Measurements from ENCODE around the gene FTO. TPM values are rescaled to one million over a fixed set of nuclear protein-coding genes. Genes with fewer than 3 reads are reported as not detected.

Gene FTO
- total and polyA plus RNA-seq, 2 of the 13 experiments (the other 11 are each of a cell fraction or from before 2014, with no cell fraction given) = 41.6 to 55.8 TPM

DNA sequence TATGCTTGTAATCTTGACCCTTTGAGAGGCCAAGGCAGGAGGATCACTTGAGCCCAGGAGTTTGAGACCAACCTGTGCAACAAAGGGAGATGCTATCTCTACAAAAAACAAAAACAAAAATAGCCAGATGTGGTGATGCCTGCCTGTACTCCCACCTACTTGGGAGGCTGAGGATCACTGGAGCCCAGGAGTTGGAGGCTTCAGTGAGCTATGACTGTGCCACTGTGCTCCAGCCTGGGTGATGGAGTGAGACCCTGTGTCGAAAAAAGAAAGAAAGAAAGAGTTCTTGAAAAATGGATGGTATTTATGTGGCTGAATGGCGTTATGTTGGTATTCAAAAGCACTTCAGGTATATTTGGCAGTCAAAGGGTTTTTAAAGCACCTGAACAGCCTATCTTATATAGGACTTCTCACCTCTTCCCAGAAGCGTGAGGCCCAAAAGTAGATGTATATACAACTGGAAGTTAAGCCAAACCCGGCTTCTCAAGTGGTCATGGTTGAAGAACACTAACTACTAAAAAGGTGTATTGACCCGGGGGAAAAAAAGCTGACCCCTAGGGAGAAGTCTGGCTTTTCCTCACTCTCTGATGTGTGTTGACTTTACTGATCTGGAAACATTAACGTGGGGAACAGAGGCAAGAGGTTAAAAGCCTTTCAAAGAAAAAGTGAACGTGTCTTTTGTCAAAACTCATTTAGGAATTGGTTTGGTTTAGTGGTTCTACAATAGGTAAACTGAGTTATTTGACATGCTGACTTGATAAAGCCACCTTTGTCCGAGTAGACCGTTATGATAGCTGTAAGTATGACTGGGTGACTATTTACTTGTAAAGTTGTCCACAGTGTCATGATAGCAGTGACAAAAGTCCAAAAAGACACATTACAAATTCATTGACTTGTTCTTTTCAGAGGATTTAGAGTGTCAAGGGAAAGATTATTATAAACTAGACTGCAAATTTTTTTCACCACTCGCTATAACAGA is 399.2 kb downstream of the FTO start (continued):
- no peak for TF ChIP-seq RARG (CRISPR knock-in tag; IDR thresholded peaks at IDR 0.05; ENCODE audit: low read depth)
- TF ChIP-seq RNF2 (conservative IDR thresholded peaks at IDR 0.05; ENCODE audit: low read depth) = no peak
- no peak for TF ChIP-seq TBP (CRISPR knock-in tag; IDR thresholded peaks at IDR 0.05)
- peak; percentile 65; the same call in 1 of the 2 replicates for TF ChIP-seq MBD4 (IDR thresholded peaks at IDR 0.05; ENCODE audit: borderline replicate concordance, low read length)
- TF ChIP-seq, protein P1, sequence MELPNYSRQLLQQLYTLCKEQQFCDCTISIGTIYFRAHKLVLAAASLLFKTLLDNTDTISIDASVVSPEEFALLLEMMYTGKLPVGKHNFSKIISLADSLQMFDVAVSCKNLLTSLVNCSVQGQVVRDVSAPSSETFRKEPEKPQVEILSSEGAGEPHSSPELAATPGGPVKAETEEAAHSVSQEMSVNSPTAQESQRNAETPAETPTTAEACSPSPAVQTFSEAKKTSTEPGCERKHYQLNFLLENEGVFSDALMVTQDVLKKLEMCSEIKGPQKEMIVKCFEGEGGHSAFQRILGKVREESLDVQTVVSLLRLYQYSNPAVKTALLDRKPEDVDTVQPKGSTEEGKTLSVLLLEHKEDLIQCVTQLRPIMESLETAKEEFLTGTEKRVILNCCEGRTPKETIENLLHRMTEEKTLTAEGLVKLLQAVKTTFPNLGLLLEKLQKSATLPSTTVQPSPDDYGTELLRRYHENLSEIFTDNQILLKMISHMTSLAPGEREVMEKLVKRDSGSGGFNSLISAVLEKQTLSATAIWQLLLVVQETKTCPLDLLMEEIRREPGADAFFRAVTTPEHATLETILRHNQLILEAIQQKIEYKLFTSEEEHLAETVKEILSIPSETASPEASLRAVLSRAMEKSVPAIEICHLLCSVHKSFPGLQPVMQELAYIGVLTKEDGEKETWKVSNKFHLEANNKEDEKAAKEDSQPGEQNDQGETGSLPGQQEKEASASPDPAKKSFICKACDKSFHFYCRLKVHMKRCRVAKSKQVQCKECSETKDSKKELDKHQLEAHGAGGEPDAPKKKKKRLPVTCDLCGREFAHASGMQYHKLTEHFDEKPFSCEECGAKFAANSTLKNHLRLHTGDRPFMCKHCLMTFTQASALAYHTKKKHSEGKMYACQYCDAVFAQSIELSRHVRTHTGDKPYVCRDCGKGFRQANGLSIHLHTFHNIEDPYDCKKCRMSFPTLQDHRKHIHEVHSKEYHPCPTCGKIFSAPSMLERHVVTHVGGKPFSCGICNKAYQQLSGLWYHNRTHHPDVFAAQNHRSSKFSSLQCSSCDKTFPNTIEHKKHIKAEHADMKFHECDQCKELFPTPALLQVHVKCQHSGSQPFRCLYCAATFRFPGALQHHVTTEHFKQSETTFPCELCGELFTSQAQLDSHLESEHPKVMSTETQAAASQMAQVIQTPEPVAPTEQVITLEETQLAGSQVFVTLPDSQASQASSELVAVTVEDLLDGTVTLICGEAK (IDR thresholded peaks at IDR 0.05) = no peak
- TF ChIP-seq, protein P1 (CRISPR knock-in tag; IDR thresholded peaks at IDR 0.05) = no peak; the same call in 1 of the 2 replicates
- TF ChIP-seq, protein P2, sequence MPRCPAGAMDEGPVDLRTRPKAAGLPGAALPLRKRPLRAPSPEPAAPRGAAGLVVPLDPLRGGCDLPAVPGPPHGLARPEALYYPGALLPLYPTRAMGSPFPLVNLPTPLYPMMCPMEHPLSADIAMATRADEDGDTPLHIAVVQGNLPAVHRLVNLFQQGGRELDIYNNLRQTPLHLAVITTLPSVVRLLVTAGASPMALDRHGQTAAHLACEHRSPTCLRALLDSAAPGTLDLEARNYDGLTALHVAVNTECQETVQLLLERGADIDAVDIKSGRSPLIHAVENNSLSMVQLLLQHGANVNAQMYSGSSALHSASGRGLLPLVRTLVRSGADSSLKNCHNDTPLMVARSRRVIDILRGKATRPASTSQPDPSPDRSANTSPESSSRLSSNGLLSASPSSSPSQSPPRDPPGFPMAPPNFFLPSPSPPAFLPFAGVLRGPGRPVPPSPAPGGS (CRISPR knock-in tag; IDR thresholded peaks at IDR 0.05) = no peak
- TF ChIP-seq NCOA2 (CRISPR knock-in tag; IDR thresholded peaks at IDR 0.05) = peak; percentile 91
- TF ChIP-seq, protein P3, sequence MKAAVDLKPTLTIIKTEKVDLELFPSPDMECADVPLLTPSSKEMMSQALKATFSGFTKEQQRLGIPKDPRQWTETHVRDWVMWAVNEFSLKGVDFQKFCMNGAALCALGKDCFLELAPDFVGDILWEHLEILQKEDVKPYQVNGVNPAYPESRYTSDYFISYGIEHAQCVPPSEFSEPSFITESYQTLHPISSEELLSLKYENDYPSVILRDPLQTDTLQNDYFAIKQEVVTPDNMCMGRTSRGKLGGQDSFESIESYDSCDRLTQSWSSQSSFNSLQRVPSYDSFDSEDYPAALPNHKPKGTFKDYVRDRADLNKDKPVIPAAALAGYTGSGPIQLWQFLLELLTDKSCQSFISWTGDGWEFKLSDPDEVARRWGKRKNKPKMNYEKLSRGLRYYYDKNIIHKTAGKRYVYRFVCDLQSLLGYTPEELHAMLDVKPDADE (CRISPR knock-in tag; IDR thresholded peaks at IDR 0.05) = no peak
- no peak for TF ChIP-seq CEBPB (IDR thresholded peaks at IDR 0.05; ENCODE audit: borderline replicate concordance, low read depth, low read length)
- TF ChIP-seq ZNF607 (CRISPR knock-in tag; IDR thresholded peaks at IDR 0.05; ENCODE audit: borderline replicate concordance) = no peak
- TF ChIP-seq, protein P4, sequence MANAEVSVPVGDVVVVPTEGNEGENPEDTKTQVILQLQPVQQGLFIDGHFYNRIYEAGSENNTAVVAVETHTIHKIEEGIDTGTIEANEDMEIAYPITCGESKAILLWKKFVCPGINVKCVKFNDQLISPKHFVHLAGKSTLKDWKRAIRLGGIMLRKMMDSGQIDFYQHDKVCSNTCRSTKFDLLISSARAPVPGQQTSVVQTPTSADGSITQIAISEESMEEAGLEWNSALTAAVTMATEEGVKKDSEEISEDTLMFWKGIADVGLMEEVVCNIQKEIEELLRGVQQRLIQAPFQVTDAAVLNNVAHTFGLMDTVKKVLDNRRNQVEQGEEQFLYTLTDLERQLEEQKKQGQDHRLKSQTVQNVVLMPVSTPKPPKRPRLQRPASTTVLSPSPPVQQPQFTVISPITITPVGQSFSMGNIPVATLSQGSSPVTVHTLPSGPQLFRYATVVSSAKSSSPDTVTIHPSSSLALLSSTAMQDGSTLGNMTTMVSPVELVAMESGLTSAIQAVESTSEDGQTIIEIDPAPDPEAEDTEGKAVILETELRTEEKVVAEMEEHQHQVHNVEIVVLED (CRISPR knock-in tag; IDR thresholded peaks at IDR 0.05; ENCODE audit: borderline replicate concordance) = no peak; the same call in 1 of the 2 replicates
- TF ChIP-seq, protein P5, sequence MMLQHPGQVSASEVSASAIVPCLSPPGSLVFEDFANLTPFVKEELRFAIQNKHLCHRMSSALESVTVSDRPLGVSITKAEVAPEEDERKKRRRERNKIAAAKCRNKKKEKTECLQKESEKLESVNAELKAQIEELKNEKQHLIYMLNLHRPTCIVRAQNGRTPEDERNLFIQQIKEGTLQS (CRISPR knock-in tag; IDR thresholded peaks at IDR 0.05) = no peak
- peak in 1 of 2 experiments; percentile 38; a peak in 1 of 4 replicates for TF ChIP-seq KLF16 (CRISPR knock-in tag; IDR thresholded peaks at IDR 0.05)
